Esophagus squamous epithelium (tissue), 5 donors: Measurements from ENCODE around the gene TOP2B. TPM values are rescaled to one million over a fixed set of nuclear protein-coding genes. Genes with fewer than 3 reads are reported as not detected.
A peak's percentile ranks its signal among the peaks of the same experiment; 100 is the strongest.

Experiments used
- DNase-seq: peaks from one replicate; lab custom pipeline; 2025; lab: John Stamatoyannopoulos, UW
- H3K27ac ChIP-seq, 4 donors: fragments of 200-600 bp; sonication (generic); one replicate each; pipeline ENCODE4 v1.5.1; 2016 to 2019; ENCODE audit warnings: mild to moderate bottlenecking in 1 of 4
- H3K27me3 ChIP-seq, 4 donors: fragments of 200-600 bp; sonication (generic); 1 replicate in 3 of 4; 2 replicates in 1 of 4; pipeline versions ENCODE4 v1.5.1 to v1.6.0; 2017 to 2021; ENCODE audit warnings: antibody characterized with exemption in 1 of 4
- H3K36me3 ChIP-seq, 3 donors: fragments of 200-600 bp; sonication (generic); one replicate each; pipeline ENCODE4 v1.5.1; 2016 to 2019
- H3K4me1 ChIP-seq, 3 donors: fragments of 200-600 bp; sonication (generic); one replicate each; pipeline ENCODE4 v1.5.1; 2017 to 2019
- H3K4me3 ChIP-seq, 4 donors: fragments of 200-600 bp; sonication (generic); 1 replicate in 3 of 4; 2 replicates in 1 of 4; pipeline ENCODE4 v1.5.1; 2016 to 2019; ENCODE audit warnings: mild to moderate bottlenecking in 2 of 4, moderate library complexity in 1 of 4
- H3K9me3 ChIP-seq, 3 donors: fragments of 200-600 bp; sonication (generic); one replicate each; pipeline ENCODE4 v1.5.1; 2016 to 2019
- POLR2A ChIP-seq, 4 donors: fragments of 450-650 bp; IDR thresholded peaks; one replicate each; pipeline ENCODE4 v1.6.1; 2017; ENCODE audit warnings: antibody characterized with exemption in 4 of 4, mild to moderate bottlenecking in 4 of 4, moderate library complexity in 3 of 4
- WGBS, 2 donors: methylation state at CpG; one replicate each; pipeline ENCODE4 v1.1.5; 2018; 5-methylcytosine and 5-hydroxymethylcytosine counted together
- intact Hi-C: fragments of 100-400 bp; cut with DNase I; formaldehyde crosslinking; loops from one replicate; pipeline ENCODE4 v1.15.0; 2022
- total RNA-seq, 4 donors: library from RNA; depleted of rRNA; stranded (reverse); fragments of >200 nt; gene quantifications; one replicate each; pipeline ENCODE4 v1.1.0, GENCODE V29; 2016
- TF ChIP-seq, protein P1 (sequence below), 6 experiments: fragments of 450-650 bp in 4 of 6; fragments of 200-600 bp in 2 of 6; sonication (generic) in 2 of 6; IDR thresholded peaks; one replicate each; pipeline ENCODE4 v1.5.1; 2016 to 2019; ENCODE audit warnings: antibody characterized with exemption in 6 of 6, mild to moderate bottlenecking in 4 of 6, moderate library complexity in 4 of 6
- donor health status: DM: yes; HTN: yes; CAD: no.

Gene TOP2B
- total RNA-seq, 4 donors from 2014 or later, result 47.6 to 89.8 (median 67.4) TPM

DNA sequence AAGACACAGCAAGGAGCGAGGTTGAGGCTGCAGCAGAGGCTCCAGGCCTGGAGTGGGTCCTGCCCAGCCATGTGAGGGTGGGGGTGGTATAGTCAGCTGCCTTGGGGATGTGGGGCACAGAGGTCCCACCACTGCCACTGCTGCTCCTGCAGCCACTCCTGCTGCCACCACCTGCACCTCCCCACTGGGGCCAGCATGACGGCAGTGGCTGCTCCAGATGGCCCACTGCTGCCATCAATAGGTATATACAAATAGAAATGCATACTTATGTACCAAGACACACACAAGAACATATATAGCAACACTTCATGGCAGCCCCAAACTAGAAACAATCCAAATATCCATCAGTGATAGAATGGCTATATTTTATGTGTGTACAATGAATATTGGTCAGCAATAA lies 10.0 kb upstream of the TOP2B start:
- no peak for TF ChIP-seq POLR2A (IDR thresholded peaks at IDR 0.05)
- TF ChIP-seq, protein P1, sequence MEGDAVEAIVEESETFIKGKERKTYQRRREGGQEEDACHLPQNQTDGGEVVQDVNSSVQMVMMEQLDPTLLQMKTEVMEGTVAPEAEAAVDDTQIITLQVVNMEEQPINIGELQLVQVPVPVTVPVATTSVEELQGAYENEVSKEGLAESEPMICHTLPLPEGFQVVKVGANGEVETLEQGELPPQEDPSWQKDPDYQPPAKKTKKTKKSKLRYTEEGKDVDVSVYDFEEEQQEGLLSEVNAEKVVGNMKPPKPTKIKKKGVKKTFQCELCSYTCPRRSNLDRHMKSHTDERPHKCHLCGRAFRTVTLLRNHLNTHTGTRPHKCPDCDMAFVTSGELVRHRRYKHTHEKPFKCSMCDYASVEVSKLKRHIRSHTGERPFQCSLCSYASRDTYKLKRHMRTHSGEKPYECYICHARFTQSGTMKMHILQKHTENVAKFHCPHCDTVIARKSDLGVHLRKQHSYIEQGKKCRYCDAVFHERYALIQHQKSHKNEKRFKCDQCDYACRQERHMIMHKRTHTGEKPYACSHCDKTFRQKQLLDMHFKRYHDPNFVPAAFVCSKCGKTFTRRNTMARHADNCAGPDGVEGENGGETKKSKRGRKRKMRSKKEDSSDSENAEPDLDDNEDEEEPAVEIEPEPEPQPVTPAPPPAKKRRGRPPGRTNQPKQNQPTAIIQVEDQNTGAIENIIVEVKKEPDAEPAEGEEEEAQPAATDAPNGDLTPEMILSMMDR (IDR thresholded peaks at IDR 0.05), result no peak
- Histone ChIP-seq H3K9me3 (no peaks in the 10 kb centered on the region), H3K4me1 (peaks cover 0 to 17% (median 0%) of the 10 kb centered on the region in 3 donors), H3K27me3 (no peaks in the 10 kb centered on the region), H3K27ac (no peak overlapping the region), H3K36me3 (no peaks in the 10 kb centered on the region), H3K4me3 (no peak overlapping the region)
- intact Hi-C loops, result no loop called here
- no peak for DNase-seq
- WGBS, 2 donors, result 100% methylated on average over 1 of the region's 2 CpGs

DNA sequence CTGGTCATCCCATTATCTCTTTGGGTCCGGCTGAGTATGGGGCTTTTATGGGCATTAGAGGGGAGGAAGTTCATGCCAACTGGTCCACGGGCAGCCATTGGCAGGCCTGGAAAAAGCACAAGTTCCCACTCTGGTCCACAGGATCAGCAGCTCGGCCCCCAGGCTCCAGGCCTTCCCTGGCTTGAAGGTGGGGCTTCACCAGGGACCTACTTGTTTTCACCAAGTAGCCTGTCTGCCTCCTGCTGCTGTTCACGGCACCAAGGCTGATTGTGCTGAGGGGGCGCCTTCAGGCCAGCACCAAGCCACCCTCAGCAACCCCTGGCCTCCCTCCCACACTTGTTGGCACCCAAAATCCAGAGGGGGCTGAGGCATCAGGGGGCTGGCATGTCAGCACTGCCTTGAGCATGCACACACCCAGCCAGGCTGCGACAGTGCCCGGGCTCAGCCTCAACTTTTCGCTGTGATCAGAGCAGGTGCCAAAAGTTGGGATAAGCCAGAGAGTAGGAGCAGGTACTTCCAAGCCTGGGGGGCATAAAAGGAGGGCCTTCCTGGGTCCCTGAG lies 9.1 kb upstream of the TOP2B start:
- Histone ChIP-seq H3K27me3 (no peaks in the 10 kb centered on the region), H3K36me3 (no peaks in the 10 kb centered on the region), H3K9me3 (no peaks in the 10 kb centered on the region), H3K4me3 (no peak overlapping the region), H3K27ac (no peak overlapping the region), H3K4me1 (peaks cover 0 to 17% (median 0%) of the 10 kb centered on the region in 3 donors)
- intact Hi-C loops, result no loop called here
- TF ChIP-seq, protein P1 (IDR thresholded peaks at IDR 0.05), result no peak
- no peak for TF ChIP-seq POLR2A (IDR thresholded peaks at IDR 0.05)
- no CpG with 5 or more reads among the region's 8 CpGs for WGBS, 2 donors
- no peak for DNase-seq

DNA sequence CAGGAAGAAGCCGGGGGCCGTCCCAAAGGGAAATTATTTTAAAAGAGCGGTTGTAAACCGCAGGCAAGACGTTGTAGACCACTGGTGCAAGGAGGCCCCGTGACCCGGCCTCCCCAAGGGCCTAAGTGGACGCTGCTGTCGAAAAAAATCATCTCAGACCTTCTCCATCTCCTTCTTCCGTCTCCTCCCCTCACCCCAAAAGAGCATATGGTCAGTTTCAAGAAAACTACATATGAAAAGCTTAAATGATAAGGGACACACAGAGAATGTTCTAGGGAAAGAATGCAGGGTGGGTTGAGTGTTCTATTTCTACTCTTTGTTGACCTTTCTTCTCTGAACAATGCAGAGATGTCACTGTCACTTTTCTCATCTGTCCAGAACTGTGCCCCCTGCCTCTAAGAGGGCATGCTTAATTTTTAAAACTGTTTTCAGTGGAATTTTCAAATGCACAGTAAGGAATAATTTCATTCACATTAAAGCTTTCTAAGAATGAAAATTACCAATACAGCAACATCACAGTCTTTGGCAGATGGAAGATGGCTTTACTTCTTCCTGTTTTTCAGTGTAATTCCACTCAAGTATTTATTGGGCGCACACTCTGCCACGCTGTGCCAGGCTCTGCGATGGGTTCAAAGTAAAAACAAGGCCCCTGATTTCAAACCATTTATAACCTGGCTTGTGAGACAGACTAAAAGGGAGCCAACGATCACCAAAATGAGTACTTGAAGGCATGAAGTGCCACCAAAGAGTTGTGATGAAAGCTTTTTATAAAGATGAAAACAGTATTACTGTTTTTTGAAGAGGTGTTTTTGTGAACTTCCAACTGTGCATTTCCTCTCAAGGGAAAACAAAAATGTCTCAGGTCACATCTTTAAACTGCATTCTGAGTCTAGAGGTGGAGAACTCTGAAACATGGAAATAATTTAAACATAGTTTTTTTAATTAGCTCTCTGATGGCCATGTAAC lies 891 bp upstream of the TOP2B start:
- Histone ChIP-seq H3K36me3 (no peaks in the 10 kb centered on the region), H3K4me1 (peaks cover 14 to 46% (median 18%) of the 10 kb centered on the region in 3 donors), H3K27me3 (no peaks in the 10 kb centered on the region), H3K9me3 (no peaks in the 10 kb centered on the region), H3K4me3 (peak overlapping the region; percentile 81 to 95 (median 90)), H3K27ac (peak overlapping the region; percentile 98 to 99 (median 99))
- TF ChIP-seq, protein P1 (IDR thresholded peaks at IDR 0.05), result no peak
- no peak for TF ChIP-seq POLR2A (IDR thresholded peaks at IDR 0.05)
- no peak for DNase-seq
- WGBS, 2 donors, result 10 to 17% methylated on average over 14 of the region's 14 CpGs
- intact Hi-C loops, result no loop called here

DNA sequence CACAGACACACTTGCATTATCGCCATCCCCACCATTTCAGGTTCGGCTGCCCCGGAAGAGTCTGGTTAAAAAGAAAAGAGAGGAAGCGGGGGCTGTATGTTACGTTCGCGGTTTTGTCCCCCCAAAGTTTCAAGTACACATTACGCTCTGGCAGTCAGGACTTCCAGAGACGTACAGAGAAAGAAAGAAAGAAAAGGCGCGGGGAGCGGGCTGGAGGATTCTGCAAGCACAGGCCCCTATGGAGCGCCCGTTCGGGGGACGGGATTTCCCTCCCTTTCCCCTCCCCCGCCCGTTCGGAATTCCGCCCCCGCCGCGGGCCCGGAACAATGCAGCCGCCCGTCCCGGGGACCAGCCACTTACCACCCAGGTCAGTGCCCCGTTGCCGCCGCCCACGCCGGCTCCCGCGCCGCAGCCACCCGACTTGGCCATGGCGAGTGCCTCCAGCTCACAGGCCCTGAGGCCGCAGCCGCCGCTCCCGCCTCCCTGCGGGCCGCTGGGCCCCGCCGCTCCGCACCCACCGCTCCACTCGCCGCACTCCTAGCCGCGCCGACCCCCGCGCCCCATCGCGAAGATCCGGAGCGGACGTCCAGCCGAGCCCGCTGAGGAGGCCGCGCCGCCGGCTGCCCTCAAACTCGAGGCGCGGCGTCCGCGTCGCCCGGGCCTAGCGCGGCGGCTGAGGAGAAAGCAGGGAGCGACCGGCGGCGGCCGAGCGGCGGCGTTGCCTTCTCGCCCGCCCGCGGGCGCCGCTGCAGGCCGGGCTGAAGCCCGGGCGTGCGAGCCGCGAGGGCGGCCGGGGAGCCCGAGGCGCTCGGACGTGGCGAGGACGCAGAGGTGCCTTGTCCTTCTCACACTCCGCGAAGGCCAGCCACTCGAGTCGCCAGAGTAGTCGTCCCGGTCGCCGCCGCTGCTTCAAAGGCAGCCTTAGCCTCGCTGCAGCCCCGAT lies 567 bp downstream of the TOP2B start:
- Histone ChIP-seq H3K4me1 (peaks cover 15 to 54% (median 18%) of the 10 kb centered on the region in 3 donors), H3K36me3 (no peaks in the 10 kb centered on the region), H3K9me3 (no peaks in the 10 kb centered on the region), H3K4me3 (peak overlapping the region; percentile 81 to 95 (median 90)), H3K27ac (peak overlapping the region; percentile 98 to 99 (median 99)), H3K27me3 (no peaks in the 10 kb centered on the region)
- DNase-seq, result peak; percentile 11
- intact Hi-C loops, result loop anchor here (5.0 kb wide), 1 partner anchor 118 kb away; the partner anchor contains the start of gene NGLY1
- WGBS, 2 donors, result 0% methylated on average over 7 to 13 of the region's 115 CpGs
- no peak for TF ChIP-seq POLR2A (IDR thresholded peaks at IDR 0.05)
- TF ChIP-seq, protein P1 (IDR thresholded peaks at IDR 0.05), result no peak
